K562 (cell line): ENCODE data around the gene SBF1. TPM values are rescaled to one million over a fixed set of nuclear protein-coding genes. Genes with fewer than 3 reads are reported as not detected.
"Not testable (repeated sequence)": the region's sequence is repeated elsewhere in the genome, so short reads cannot be mapped to it uniquely, and the experiment has no call there.

Experiments used
- ATAC-seq: fragments of 200-7000 bp; cut with Tn5 transposase; 3 replicates; pipeline ENCODE4 v1.9.1; 2020; ENCODE audit warnings: moderate library complexity
- BruUV-seq: library from RNA; stranded (reverse); fragments of 400-500 nt; replicated peaks from 2 replicates; lab custom pipeline; 2021; lab: Mats Ljungman, UMichigan
- CTCF ChIA-PET: fragments of 300-600 bp; formaldehyde crosslinking; extraction: SDS; loops from one replicate; lab custom pipeline; 2021; ENCODE audit warnings: low intra/inter-chr PET ratio; lab: Yijun Ruan, JAX
- POLR2A ChIA-PET: fragments of 300-600, 350-650 bp; sonication (Branson Sonifier 250); formaldehyde crosslinking; extraction: SDS; loops from one replicate; lab custom pipeline; 2021; ENCODE audit warnings: antibody characterized with exemption, inconsistent platforms; lab: Yijun Ruan, JAX
- DNase-seq, 4 experiments: peaks; one replicate each; pipeline versions ENCODE4 v3.0.0 to v3.0.0-alpha.2; 2011 to 2018; ENCODE audit warnings: low spot score in 3 of 4, mixed read lengths in 3 of 4; ENCODE audit errors: extremely low read depth in 1 of 4
- FAIRE-seq: peaks from 2 replicates; lab custom pipeline; 2011; peaks lifted over from hg19 to GRCh38; lab: Jason Lieb, UNC
- H2AFZ ChIP-seq: 2 replicates; pipeline ENCODE4 v1.6.0; 2011; ENCODE audit warnings: low read depth, low read length, control low read depth, inconsistent platforms
- H3K27ac ChIP-seq: fragments of 200-600 bp; 3 replicates; pipeline ENCODE4 v1.8.0; 2011; ENCODE audit warnings: low read depth, mild to moderate bottlenecking, control low read depth, inconsistent platforms, low read length, moderate library complexity, mixed read lengths; ENCODE audit errors: extremely low read depth
- H3K27me3 ChIP-seq, 2 experiments: fragments of 300-600 bp in 1 of 2; 2 replicates in 1 of 2; 3 replicates in 1 of 2; pipeline versions ENCODE4 v1.6.0 to v1.8.0; 2011; ENCODE audit warnings: inconsistent platforms in 2 of 2, low read length in 2 of 2, mild to moderate bottlenecking in 1 of 2, mixed read lengths in 1 of 2, moderate library complexity in 1 of 2; ENCODE audit not compliant: control insufficient read depth in 2 of 2, insufficient read depth in 2 of 2
- H3K36me3 ChIP-seq: fragments of 300-600 bp; 3 replicates; pipeline ENCODE4 v1.8.0; 2011; ENCODE audit warnings: mild to moderate bottlenecking, low read length, inconsistent platforms; ENCODE audit not compliant: control insufficient read depth, insufficient read depth
- H3K4me1 ChIP-seq, 2 experiments: fragments of 200-600 bp in 1 of 2; replicated peaks in 1 of 2; 2 replicates in 1 of 2; 3 replicates in 1 of 2; pipeline versions ENCODE4 v1.5.1 to v1.8.0; 2011; ENCODE audit warnings: inconsistent platforms in 2 of 2, low read length in 2 of 2, mild to moderate bottlenecking in 1 of 2, mixed read lengths in 1 of 2, moderate library complexity in 1 of 2; ENCODE audit not compliant: control insufficient read depth in 2 of 2, insufficient read depth in 2 of 2
- H3K4me2 ChIP-seq: 2 replicates; pipeline ENCODE4 v1.6.1; 2011; ENCODE audit warnings: low read length, control low read depth, inconsistent platforms, mixed read lengths; ENCODE audit not compliant: insufficient read depth
- H3K4me3 ChIP-seq: fragments of 200-600 bp; sonication (generic), shearing (Covaris generic); 2 replicates; pipeline ENCODE4 v1.5.1; 2016; ENCODE audit warnings: control low read depth, inconsistent platforms
- H3K79me2 ChIP-seq: fragments of 200-600 bp; 3 replicates; pipeline ENCODE4 v1.8.0; 2011; ENCODE audit warnings: low read length, inconsistent platforms; ENCODE audit not compliant: control insufficient read depth, insufficient read depth
- H3K9ac ChIP-seq, 2 experiments: 2 replicates each; pipeline versions ENCODE4 v1.6.0 to v1.6.1; 2011; ENCODE audit warnings: low read depth in 2 of 2, low read length in 2 of 2, control low read depth in 1 of 2, inconsistent platforms in 1 of 2, mild to moderate bottlenecking in 1 of 2, mixed read lengths in 1 of 2; ENCODE audit not compliant: insufficient read depth in 1 of 2
- H3K9me1 ChIP-seq: one replicate; pipeline ENCODE4 v1.6.0; 2011; ENCODE audit warnings: inconsistent platforms, mild to moderate bottlenecking, low read length, moderate library complexity; ENCODE audit not compliant: control insufficient read depth, insufficient read depth
- H3K9me3 ChIP-seq: replicated peaks from 2 replicates; pipeline ENCODE4 v1.5.1; 2011; ENCODE audit warnings: low read depth, low read length, inconsistent platforms; ENCODE audit not compliant: control insufficient read depth, insufficient read depth
- H4K20me1 ChIP-seq: replicated peaks from 2 replicates; pipeline ENCODE4 v1.6.1; 2011; ENCODE audit warnings: low read length, inconsistent platforms, mixed read lengths; ENCODE audit not compliant: control insufficient read depth, insufficient read depth
- HDGF ChIP-seq: fragments of 450-650 bp; IDR thresholded peaks from 2 replicates; pipeline ENCODE4 v1.6.1; 2016
- KLF16 ChIP-seq: IDR thresholded peaks from 2 replicates; pipeline ENCODE4 v1.6.1; 2016; ENCODE audit warnings: antibody characterized with exemption
- LARP7 ChIP-seq: fragments of 450-650 bp; IDR thresholded peaks from 2 replicates; pipeline ENCODE4 v1.6.1; 2016
- MNT ChIP-seq, 2 experiments: fragments of 450-650 bp; conservative IDR thresholded peaks; 2 replicates each; pipeline ENCODE4 v1.6.1; 2017; ENCODE audit warnings: mild to moderate bottlenecking in 2 of 2, moderate library complexity in 2 of 2
- TEAD2 ChIP-seq: fragments of 450-650 bp; IDR thresholded peaks from 2 replicates; pipeline ENCODE4 v1.6.1; 2016; ENCODE audit warnings: missing genetic modification characterization, control low read depth, missing compliant biosample characterization
- TRIM24 ChIP-seq, 2 experiments: fragments of 450-650 bp; IDR thresholded peaks; 2 replicates each; pipeline ENCODE4 v1.6.1; 2016
- ZNF140 ChIP-seq: fragments of 250-450 bp; sonication (Bioruptor Pico); IDR thresholded peaks from 2 replicates; pipeline ENCODE4 v1.8.0; 2021; ENCODE audit warnings: moderate library complexity, mild to moderate bottlenecking, inconsistent platforms
- ZNF75A ChIP-seq: fragments of 450-650 bp; formaldehyde crosslinking; IDR thresholded peaks from 2 replicates; pipeline ENCODE4 v1.4.0; 2020; ENCODE audit warnings: mild to moderate bottlenecking
- ZNF76 ChIP-seq: fragments of 250-450 bp; sonication (Bioruptor Pico); IDR thresholded peaks from 2 replicates; pipeline ENCODE4 v1.4.0; 2020; ENCODE audit warnings: mild to moderate bottlenecking, moderate library complexity, borderline replicate concordance
- WGBS: fragments of 100-300 bp; shearing (Covaris generic); methylation state at CpG from one replicate; pipeline ENCODE4 v1.1.6; 2016; ENCODE audit warnings: low coverage, mixed read lengths; ENCODE audit not compliant: insufficient coverage; ENCODE audit errors: missing lambda C conversion rate; 5-methylcytosine and 5-hydroxymethylcytosine counted together
- in situ Hi-C: fragments of 300-500 bp; cut with MboI; formaldehyde crosslinking; loops from 4 replicates; pipeline ENCODE4 v1.15.0; 2018; ENCODE audit warnings: inconsistent platforms, mixed read lengths
- intact Hi-C: fragments of 100-400 bp; cut with micrococcal nuclease; formaldehyde crosslinking; loops from 2 replicates; pipeline ENCODE4 v1.14.2; 2022
- polyA plus RNA-seq, 8 experiments: library from polyadenylated mRNA; depleted of rRNA in 4 of 8; stranded (reverse) in 5 of 8; unstranded in 3 of 8; fragments of >200 nt; fragmentation: Nextera tagmentation in 2 of 8; fragmentation: Illumina TruSeq in 1 of 8; extraction: Ambion mirVana in 2 of 8; extraction: Trizol in 1 of 8; gene quantifications; 2 replicates each; pipeline versions ENCODE4 v1.2.1 to v1.2.3, GENCODE V29; 2011 to 2014; ENCODE audit warnings: inconsistent platforms in 1 of 8, missing spikeins in 1 of 8
- total RNA-seq, 7 experiments: library from RNA; depleted of rRNA in 6 of 7; stranded (reverse); fragments of >200 nt in 6 of 7; fragmentation: Illumina TruSeq in 2 of 7; extraction: Trizol in 2 of 7; gene quantifications; 2 replicates each; pipeline versions ENCODE4 v1.2.1 to v1.2.3, GENCODE V29; 2011 to 2021; ENCODE audit warnings: low replicate concordance in 1 of 7

Gene SBF1
- total and polyA plus RNA-seq, 9 of the 15 experiments (the other 6 are each of a cell fraction or from before 2014, with no cell fraction given): 0.44 to 50.4 (median 11.4) TPM

GRCh38 chr22:50414476-50415248 is 60.2 kb downstream of the SBF1 start:
- intact Hi-C loops (no loop called here), in situ Hi-C loops (no loop called here)
- no peaks in the 10 kb centered on the region for H3K27me3 ChIP-seq
- no peaks in the 10 kb centered on the region for H3K79me2 ChIP-seq
- no peaks in the 10 kb centered on the region for H3K9me3 ChIP-seq
- ChIA-PET POLR2A (no interaction called here), CTCF (no interaction called here)
- peaks cover 65% of the 10 kb centered on the region; the same call in 2 of the 3 replicates for H3K36me3 ChIP-seq
- no peaks in the 10 kb centered on the region for H3K9me1 ChIP-seq
- no peak overlapping the region for H3K4me2 ChIP-seq
- no peak overlapping the region for H3K4me3 ChIP-seq
- H2AFZ ChIP-seq: no peak overlapping the region
- no peaks in the 10 kb centered on the region; the same call in 1 of the 2 replicates for H4K20me1 ChIP-seq
- ATAC-seq (no peak), DNase-seq (no peak), FAIRE-seq (no peak)
- BruUV-seq: no TSS peak
- no peak overlapping the region; a peak in 1 of 4 replicates for H3K9ac ChIP-seq
- peaks cover 0 to under 1% of the 10 kb centered on the region in 2 experiments; a peak in 2 of 5 replicates for H3K4me1 ChIP-seq
- no peak overlapping the region for H3K27ac ChIP-seq
- TF ChIP-seq HDGF: no peak
- no peak for TF ChIP-seq ZNF76
- no peak for TF ChIP-seq KLF16
- TF ChIP-seq ZNF75A (CRISPR knock-in tag): no peak
- TF ChIP-seq LARP7: no peak
- TF ChIP-seq TEAD2 (tag): no peak
- TF ChIP-seq ZNF140 (CRISPR knock-in tag): no peak
- TF ChIP-seq MNT (conservative IDR thresholded peaks at IDR 0.05): no peak
- TF ChIP-seq TRIM24 (IDR thresholded peaks at IDR 0.05): no peak
- 93% methylated on average over 17 of the region's 31 CpGs for WGBS

GRCh38 chr22:50408954-50409353 is 65.9 kb downstream of the SBF1 start:
- H3K9ac ChIP-seq, CTCF ChIA-PET, H3K4me3 ChIP-seq, H3K9me3 ChIP-seq, H4K20me1 ChIP-seq, H2AFZ ChIP-seq, in situ Hi-C loops, H3K27me3 ChIP-seq, BruUV-seq, H3K9me1 ChIP-seq, DNase-seq, FAIRE-seq, H3K4me1 ChIP-seq, H3K27ac ChIP-seq, ATAC-seq, H3K79me2 ChIP-seq, intact Hi-C loops, H3K4me2 ChIP-seq: not testable (repeated sequence)
- POLR2A ChIA-PET: interaction anchor here (0.7 kb wide), 1 partner anchor 23 kb away, joined by 3 read pairs; no protein-coding TSS in a partner anchor
- 75% methylated on average over 5 of the region's 9 CpGs for WGBS
- peaks cover 38% of the 10 kb centered on the region for H3K36me3 ChIP-seq
